ENCODE results near the gene POLR1F.

DNA sequence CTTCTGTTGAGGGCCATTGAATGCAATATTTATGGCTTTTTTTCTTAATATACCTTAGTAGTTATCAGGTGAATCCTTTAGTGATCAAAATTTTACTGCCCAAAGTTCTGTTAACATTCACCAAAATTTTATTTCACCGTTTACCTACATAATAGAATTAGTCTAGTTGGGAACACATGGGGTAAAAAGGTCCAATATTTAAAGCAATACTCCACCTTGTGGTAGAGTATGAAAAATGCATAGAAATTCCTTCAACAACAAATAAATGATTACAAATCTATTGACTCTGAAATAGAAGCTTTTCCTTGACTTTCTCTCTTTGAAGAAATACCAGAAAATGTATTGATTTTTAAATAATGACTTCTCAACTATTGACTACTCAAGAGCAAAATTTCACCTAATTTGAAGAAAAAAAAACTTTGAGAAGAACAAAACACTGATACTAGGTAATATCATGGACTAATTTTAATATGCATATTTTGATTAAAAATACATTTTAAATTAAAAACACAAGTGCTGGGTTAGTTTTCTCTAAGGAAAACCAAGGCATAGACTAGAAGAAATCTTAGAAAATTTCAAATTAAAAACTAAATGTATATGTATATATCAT, 43.3 kb downstream of the POLR1F start:
- TF ChIP-seq, protein P1, sequence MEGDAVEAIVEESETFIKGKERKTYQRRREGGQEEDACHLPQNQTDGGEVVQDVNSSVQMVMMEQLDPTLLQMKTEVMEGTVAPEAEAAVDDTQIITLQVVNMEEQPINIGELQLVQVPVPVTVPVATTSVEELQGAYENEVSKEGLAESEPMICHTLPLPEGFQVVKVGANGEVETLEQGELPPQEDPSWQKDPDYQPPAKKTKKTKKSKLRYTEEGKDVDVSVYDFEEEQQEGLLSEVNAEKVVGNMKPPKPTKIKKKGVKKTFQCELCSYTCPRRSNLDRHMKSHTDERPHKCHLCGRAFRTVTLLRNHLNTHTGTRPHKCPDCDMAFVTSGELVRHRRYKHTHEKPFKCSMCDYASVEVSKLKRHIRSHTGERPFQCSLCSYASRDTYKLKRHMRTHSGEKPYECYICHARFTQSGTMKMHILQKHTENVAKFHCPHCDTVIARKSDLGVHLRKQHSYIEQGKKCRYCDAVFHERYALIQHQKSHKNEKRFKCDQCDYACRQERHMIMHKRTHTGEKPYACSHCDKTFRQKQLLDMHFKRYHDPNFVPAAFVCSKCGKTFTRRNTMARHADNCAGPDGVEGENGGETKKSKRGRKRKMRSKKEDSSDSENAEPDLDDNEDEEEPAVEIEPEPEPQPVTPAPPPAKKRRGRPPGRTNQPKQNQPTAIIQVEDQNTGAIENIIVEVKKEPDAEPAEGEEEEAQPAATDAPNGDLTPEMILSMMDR (IDR thresholded peaks at IDR 0.05; ENCODE audit: low read depth, low read length) = peak; percentile 31
- no peak for TF ChIP-seq POLR2A (IDR thresholded peaks at IDR 0.05; ENCODE audit: extremely low read depth, insufficient read length)
